Measurements from ENCODE around the gene GGA3. TPM values are rescaled to one million over a fixed set of nuclear protein-coding genes. Genes with fewer than 3 reads are reported as not detected.

The GGA3 gene
- total and polyA plus RNA-seq, 10 of the 15 experiments (the other 5 are each of a cell fraction or from before 2014, with no cell fraction given): 7.0 to 57.5 (median 34.0) TPM

DNA sequence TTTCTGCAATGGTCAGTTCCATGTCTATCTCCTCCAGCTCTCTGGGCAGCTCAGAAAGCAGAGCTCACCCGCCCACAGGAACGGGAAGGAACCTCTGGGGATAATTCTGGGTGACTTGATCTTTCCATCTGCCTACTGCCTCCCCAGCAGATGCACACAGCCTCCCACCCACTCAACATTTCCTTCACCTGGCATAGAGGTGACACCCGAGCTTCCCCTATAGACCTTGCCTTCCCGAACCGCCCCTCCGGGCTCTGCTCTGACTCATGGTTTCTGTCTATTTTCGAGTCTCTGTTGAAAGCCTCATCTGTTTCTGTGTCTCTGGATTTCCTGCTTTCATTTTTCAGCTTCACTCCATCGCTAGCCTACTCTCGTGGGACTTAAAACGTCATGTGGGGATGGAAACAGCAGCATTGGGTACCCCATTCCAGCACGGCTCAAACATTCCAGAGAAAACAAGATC, 11.4 kb downstream of the GGA3 start (continued):
- TF ChIP-seq, protein P1, sequence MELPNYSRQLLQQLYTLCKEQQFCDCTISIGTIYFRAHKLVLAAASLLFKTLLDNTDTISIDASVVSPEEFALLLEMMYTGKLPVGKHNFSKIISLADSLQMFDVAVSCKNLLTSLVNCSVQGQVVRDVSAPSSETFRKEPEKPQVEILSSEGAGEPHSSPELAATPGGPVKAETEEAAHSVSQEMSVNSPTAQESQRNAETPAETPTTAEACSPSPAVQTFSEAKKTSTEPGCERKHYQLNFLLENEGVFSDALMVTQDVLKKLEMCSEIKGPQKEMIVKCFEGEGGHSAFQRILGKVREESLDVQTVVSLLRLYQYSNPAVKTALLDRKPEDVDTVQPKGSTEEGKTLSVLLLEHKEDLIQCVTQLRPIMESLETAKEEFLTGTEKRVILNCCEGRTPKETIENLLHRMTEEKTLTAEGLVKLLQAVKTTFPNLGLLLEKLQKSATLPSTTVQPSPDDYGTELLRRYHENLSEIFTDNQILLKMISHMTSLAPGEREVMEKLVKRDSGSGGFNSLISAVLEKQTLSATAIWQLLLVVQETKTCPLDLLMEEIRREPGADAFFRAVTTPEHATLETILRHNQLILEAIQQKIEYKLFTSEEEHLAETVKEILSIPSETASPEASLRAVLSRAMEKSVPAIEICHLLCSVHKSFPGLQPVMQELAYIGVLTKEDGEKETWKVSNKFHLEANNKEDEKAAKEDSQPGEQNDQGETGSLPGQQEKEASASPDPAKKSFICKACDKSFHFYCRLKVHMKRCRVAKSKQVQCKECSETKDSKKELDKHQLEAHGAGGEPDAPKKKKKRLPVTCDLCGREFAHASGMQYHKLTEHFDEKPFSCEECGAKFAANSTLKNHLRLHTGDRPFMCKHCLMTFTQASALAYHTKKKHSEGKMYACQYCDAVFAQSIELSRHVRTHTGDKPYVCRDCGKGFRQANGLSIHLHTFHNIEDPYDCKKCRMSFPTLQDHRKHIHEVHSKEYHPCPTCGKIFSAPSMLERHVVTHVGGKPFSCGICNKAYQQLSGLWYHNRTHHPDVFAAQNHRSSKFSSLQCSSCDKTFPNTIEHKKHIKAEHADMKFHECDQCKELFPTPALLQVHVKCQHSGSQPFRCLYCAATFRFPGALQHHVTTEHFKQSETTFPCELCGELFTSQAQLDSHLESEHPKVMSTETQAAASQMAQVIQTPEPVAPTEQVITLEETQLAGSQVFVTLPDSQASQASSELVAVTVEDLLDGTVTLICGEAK (IDR thresholded peaks at IDR 0.05; ENCODE audit: borderline replicate concordance): no peak
- peak; percentile 76 to 85 for TF ChIP-seq IKZF2 (IDR thresholded peaks at IDR 0.05)
- TF ChIP-seq, protein P2, sequence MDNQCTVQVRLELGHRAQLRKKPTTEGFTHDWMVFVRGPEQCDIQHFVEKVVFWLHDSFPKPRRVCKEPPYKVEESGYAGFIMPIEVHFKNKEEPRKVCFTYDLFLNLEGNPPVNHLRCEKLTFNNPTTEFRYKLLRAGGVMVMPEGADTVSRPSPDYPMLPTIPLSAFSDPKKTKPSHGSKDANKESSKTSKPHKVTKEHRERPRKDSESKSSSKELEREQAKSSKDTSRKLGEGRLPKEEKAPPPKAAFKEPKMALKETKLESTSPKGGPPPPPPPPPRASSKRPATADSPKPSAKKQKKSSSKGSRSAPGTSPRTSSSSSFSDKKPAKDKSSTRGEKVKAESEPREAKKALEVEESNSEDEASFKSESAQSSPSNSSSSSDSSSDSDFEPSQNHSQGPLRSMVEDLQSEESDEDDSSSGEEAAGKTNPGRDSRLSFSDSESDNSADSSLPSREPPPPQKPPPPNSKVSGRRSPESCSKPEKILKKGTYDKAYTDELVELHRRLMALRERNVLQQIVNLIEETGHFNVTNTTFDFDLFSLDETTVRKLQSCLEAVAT (IDR thresholded peaks at IDR 0.05): no peak
- peak; percentile 36 for TF ChIP-seq RUNX3 (IDR thresholded peaks at IDR 0.05; ENCODE audit: low read length)
- TF ChIP-seq EED (IDR thresholded peaks at IDR 0.05; ENCODE audit: low read depth): peak; percentile 84; the same call in 1 of the 2 replicates
- TF ChIP-seq EGR1 (IDR thresholded peaks at IDR 0.05; ENCODE audit: borderline replicate concordance in 1 of 2, low read depth in 2 of 2, low read length in 2 of 2): peak in 1 of 2 experiments; percentile 83; a peak in 2 of 3 replicates
- no peak for TF ChIP-seq RAD51 (IDR thresholded peaks at IDR 0.05)
- TF ChIP-seq IRF4 (IDR thresholded peaks at IDR 0.05; ENCODE audit: low read depth, low read length): 0 out of 2 replicates have a peak, but pooled peaks have one; percentile 14
- 0 out of 2 replicates have a peak, but pooled peaks have one; percentile 25 for TF ChIP-seq DPF2 (IDR thresholded peaks at IDR 0.05)
- 0 out of 2 replicates have a peak, but pooled peaks have one; percentile 43 for TF ChIP-seq ASH2L (IDR thresholded peaks at IDR 0.05; ENCODE audit: borderline replicate concordance, low read depth)
- no peak for TF ChIP-seq ZNF217 (IDR thresholded peaks at IDR 0.05)
- peak; percentile 89 for TF ChIP-seq IKZF1 (conservative IDR thresholded peaks at IDR 0.05)
- TF ChIP-seq NBN (IDR thresholded peaks at IDR 0.05): peak; percentile 65
- peak; percentile 49; the same call in 1 of the 2 replicates for TF ChIP-seq TCF12 (IDR thresholded peaks at IDR 0.05; ENCODE audit: low read depth, low read length)
- peak; percentile 85 for TF ChIP-seq CREM (IDR thresholded peaks at IDR 0.05; ENCODE audit: low read depth)
- TF ChIP-seq NFIC (IDR thresholded peaks at IDR 0.05; ENCODE audit: low read depth, low read length): peak; percentile 63; the same call in 1 of the 2 replicates
- no peak for TF ChIP-seq NFYB (IDR thresholded peaks at IDR 0.05; ENCODE audit: insufficient read depth, low read depth, low read length)
- 0 out of 2 replicates have a peak, but pooled peaks have one; percentile 36 for TF ChIP-seq FOXM1 (IDR thresholded peaks at IDR 0.05; ENCODE audit: low read depth, low read length)
- peak; percentile 16 for TF ChIP-seq SP1 (IDR thresholded peaks at IDR 0.05; ENCODE audit: low read depth, low read length)
- TF ChIP-seq BHLHE40 (IDR thresholded peaks at IDR 0.05; ENCODE audit: borderline replicate concordance in 1 of 2, low read depth in 2 of 2, low read length in 1 of 2): peak in 1 of 2 experiments; percentile 10; a peak in 1 of 4 replicates
- TF ChIP-seq CHD2 (IDR thresholded peaks at IDR 0.05; ENCODE audit: borderline replicate concordance, low read depth, low read length): peak; percentile 78; the same call in 1 of the 2 replicates
- TF ChIP-seq, protein P3, sequence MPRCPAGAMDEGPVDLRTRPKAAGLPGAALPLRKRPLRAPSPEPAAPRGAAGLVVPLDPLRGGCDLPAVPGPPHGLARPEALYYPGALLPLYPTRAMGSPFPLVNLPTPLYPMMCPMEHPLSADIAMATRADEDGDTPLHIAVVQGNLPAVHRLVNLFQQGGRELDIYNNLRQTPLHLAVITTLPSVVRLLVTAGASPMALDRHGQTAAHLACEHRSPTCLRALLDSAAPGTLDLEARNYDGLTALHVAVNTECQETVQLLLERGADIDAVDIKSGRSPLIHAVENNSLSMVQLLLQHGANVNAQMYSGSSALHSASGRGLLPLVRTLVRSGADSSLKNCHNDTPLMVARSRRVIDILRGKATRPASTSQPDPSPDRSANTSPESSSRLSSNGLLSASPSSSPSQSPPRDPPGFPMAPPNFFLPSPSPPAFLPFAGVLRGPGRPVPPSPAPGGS (IDR thresholded peaks at IDR 0.05; ENCODE audit: borderline replicate concordance, insufficient read depth, low read depth, low read length, poor library complexity, severe bottlenecking): peak; percentile 25
- TF ChIP-seq YBX1 (IDR thresholded peaks at IDR 0.05): no peak
- TF ChIP-seq MEF2B (IDR thresholded peaks at IDR 0.05; ENCODE audit: partially characterized antibody, poor library complexity, severe bottlenecking): peak; percentile 83

Data from GM12878 (cell line).